NCI-H1048 (cell line): ENCODE results near the gene UNC93B1.

Source experiments
- DNase-seq: peaks from one replicate; lab custom pipeline; 2025; lab: John Stamatoyannopoulos, UW

UNC93B1 gene

DNA sequence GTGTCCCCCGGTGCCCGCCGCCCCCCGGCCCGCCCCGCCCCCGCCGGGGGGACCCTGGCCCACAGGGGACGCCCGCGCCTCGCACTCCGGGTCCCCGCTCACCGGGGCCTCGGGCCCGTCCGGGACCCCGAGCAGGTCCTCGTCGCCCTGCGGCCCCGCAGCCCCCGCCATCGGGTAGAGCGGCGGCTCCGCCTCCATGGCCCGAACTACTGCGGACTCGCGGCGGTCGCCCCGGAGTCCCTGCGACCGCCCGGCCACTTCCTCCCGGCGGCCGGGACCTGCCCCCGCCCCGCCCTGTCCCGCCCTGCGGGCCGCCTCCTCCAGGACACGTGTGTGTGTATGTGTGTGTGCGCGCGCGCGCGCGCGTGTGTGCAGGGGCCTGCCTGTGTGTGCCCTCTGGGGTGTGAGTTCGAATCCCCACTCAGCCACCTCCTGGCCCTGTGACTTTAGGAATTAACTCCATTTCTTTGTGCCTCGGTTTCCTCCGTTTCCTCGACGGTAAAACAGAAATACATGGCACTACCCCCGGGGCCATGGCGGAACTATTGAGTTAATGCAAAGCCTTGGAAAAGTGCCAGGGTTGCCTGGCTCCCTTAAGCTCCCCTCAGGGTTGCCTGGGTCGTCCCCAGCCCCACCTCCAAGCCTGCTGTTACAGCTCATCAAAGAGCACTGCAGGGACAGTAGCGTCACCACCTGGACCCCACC lies at the start of gene UNC93B1:
TSS of gene UNC93B1 (minus strand) at position 252 of the 705 bp plus-strand sequence. CDS start at position 198, 54 bp downstream.
- no peak for DNase-seq

GRCh38 chr11:68053117-68053516 lies 49.2 kb upstream of the UNC93B1 start:
- no peak for DNase-seq

GRCh38 chr11:68052137-68052873 lies 48.4 kb upstream of the UNC93B1 start:
- no peak for DNase-seq

DNA sequence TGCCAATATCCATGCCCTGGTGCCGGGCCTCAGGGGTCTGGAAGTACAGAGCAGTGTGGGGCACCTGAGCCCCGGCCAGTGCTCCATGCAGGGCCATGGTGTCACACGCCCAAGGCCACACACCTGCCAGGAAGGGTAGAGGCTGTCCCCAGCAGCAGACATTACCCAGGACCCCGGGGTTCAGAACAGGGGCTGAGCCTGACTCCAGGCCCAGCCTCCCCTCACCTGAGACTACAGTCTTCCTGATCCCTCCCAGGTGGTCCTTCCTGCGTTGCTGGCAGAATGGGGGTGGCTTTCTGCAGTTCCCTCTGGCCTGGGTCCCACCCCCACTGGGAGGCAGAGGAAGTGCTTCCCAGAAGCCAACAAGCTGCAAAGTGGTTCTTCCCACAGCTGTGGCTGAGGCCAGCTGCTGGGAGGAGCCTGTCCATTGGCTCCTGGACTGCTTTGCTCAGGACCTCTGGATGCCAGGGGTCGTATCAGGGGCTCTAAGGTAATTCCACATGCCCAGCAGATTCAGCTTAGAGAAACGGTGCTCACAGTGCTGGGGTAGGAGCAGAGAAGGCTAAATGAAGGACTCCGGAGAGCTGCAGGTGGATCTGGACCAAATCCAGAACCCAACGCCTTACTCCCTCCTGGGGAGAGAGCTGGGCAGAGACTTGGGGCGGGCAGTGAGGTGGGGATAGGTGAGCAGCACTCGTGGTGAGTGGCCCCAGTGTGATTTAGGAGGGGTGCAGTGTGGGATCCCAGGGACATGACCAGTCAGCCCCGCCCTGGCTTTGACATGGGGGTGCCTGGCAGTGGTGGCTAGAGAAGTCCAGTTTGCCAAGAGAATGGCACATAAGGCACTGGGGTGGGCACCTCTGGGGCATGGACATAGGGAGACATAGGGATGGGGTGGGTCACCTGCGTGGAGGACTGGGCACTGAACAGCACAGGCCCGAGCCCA lies 47.6 kb upstream of the UNC93B1 start:
- no peak for DNase-seq

GRCh38 chr11:68050371-68050841 lies 46.5 kb upstream of the UNC93B1 start:
- no peak for DNase-seq

DNA sequence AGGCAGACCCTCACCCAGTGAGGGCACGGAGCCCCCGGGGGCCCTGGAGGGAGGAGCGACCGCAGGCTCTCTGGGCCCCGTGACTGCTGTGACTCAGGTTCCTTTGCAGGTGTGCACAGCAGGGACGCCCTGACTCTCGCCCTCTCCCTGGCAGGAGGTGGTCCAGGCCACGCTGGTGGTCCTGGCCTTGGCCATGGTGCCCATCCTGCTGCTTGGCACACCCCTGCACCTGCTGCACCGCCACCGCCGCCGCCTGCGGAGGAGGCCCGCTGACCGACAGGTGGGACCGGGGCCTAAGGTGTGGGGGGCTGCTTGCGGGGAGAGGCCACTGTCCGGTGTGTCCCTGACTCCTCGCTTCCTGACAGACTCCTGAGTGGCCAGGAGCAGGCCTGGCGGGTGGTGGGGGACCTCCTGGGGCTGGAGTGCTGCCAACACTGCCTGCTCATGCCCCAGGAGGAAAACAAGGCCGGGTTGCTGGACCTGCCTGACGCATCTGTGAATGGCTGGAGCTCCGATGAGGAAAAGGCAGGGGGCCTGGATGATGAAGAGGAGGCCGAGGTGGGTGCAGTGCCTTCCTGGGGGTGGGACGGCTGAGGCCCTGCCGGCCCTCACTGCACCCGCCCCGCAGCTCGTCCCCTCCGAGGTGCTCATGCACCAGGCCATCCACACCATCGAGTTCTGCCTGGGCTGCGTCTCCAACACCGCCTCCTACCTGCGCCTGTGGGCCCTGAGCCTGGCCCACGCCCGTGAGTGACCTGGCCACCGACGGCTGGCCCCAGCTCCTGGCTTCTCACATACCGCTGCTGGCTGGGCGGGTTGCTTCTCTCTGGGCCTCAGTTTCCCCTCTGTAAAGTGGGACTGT lies 45.8 kb upstream of the UNC93B1 start:
- no peak for DNase-seq

- DNase-seq, result no peak
Observed at GRCh38 chr11:68048681-68049508, 45.0 kb upstream of the UNC93B1 start.

GRCh38 chr11:68047437-68048290 lies 43.8 kb upstream of the UNC93B1 start:
- DNase-seq, result no peak

DNA sequence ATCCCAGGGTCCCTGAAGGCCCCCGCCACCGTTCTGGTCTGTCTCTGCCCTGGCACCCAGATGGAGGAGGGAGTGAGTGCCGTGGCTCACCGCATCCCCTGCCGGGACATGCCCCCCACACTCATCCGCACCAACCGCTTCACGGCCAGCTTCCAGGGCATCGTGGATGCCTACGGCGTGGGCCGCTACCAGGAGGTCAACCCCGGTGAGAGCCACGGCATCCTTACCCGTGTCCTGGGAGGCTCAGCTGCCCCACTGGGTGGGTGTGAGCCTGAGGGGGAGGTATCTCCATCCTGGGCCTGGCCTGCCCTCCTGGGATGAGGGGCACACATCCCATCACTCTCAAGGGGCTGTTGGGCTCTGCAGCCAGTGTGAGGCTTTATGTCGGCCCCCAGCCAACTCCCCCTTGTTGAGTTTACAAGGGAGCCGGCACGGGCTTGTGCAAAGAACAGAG lies 41.0 kb upstream of the UNC93B1 start:
- no peak for DNase-seq

GRCh38 chr11:68044145-68044813 lies 40.4 kb upstream of the UNC93B1 start:
- DNase-seq, result no peak

DNA sequence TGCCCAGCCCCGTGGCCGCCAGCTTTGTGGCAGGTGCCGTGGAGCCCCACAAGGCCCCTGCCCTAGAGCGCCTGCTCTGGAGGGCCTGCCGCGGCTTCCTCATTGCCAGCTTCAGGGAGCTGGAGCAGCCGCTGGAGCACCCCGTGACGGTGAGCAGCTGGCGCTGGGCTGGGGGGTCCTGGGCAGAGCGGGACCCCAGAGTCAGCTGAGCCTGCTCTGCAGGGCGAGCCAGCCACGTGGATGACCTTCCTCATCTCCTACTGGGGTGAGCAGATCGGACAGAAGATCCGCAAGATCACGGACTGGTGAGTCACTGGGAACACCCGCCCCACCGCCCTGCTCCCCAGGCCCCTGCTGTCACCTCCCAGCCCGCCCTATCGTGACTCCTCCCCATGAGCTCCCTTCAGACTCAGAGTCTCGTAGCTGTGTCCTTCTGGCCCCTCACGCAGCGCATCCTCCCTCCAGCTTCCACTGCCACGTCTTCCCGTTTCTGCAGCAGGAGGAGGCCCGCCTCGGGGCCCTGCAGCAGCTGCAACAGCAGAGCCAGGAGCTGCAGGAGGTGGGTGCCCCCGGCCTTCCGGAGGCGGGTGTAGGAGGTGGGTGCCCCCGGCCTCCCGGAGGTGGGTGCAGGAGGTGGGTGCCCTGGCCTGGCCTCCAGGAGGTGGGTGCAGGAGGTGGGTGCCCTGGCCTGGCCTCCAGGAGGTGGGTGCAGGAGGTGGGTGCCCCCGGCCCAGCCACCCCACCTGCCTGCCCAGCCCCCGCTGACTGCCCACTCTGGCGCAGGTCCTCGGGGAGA lies 39.6 kb upstream of the UNC93B1 start:
- no peak for DNase-seq

DNA sequence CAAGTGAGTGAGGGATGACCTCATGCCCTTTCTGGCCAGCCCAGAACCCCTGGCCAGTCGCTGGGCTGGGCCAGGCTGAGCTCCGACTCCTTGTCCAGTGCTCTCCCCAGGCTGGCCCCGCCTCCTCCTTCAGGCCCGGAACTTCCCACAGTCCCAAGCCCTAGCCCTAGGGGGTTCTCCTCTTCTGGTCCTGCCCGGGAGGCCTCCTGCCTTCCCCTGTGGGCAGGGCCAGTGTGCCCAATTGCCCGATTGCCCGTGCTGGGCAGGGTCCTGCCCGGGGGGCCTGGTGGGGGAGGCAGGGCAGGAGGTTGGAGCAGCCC lies 39.1 kb upstream of the UNC93B1 start:
- DNase-seq, result no peak

DNA sequence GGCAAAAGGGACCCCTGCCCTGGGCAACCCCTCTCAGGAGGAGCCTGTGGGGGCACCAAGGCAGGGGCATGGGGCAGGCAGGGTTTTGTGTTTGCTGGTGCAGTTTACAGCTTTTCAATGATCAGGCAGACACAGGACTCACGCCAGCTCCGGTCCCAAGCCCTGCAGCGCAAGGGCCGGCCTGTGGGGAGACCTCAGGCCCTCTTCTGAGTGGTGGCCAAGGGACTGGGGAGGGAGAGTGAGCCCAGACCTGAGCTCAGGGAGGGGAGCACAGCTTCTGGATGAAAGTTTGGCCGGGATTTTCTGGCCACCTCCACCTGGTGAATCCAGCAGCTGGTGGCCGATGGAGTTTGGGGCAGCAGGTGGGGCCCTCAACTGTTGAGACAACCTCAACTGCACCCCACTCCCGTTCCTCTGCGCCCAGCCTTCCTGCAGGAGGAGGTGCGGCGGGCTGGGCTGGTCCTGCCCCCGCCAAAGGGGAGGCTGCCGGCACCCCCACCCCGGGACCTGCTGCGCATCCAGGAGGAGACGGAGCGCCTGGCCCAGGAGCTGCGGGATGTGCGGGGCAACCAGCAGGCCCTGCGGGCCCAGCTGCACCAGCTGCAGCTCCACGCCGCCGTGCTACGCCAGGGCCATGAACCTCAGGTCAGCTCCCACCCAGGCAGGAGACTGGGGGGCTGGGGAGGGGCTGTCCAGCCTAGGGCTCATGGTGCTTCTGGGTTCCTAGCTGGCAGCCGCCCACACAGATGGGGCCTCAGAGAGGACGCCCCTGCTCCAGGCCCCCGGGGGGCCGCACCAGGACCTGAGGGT lies 38.5 kb upstream of the UNC93B1 start:
- no peak for DNase-seq

- no peak for DNase-seq
Observed at GRCh38 chr11:68041617-68042218, 37.8 kb upstream of the UNC93B1 start.

- DNase-seq, result no peak
Observed at GRCh38 chr11:68040957-68041591, 37.2 kb upstream of the UNC93B1 start.
